HCT116 (cell line): ENCODE results near the gene NUMA1.

Experiments used
- CBX3 ChIP-seq: IDR thresholded peaks from 2 replicates; pipeline ENCODE4 v1.6.1; 2012; ENCODE audit warnings: low read depth
- CEBPB ChIP-seq: IDR thresholded peaks from 2 replicates; pipeline ENCODE4 v1.6.1; 2012; ENCODE audit warnings: low read depth
- CTCF ChIP-seq, 3 experiments: fragments of 200-600 bp in 1 of 3; sonication (generic) in 1 of 3; IDR thresholded peaks in 2 of 3; conservative IDR thresholded peaks in 1 of 3; 2 replicates each; pipeline ENCODE4 v1.5.1; 2012 to 2017; ENCODE audit warnings: low read depth in 2 of 3, low read length in 2 of 3, antibody characterized with exemption in 1 of 3, borderline replicate concordance in 1 of 3, control low read depth in 1 of 3, mild to moderate bottlenecking in 1 of 3, mixed read lengths in 1 of 3, mixed run types in 1 of 3, moderate library complexity in 1 of 3; ENCODE audit not compliant: insufficient read depth in 1 of 3
- EZH2 ChIP-seq: fragments of 200-600 bp; sonication (generic); IDR thresholded peaks from 2 replicates; pipeline ENCODE4 v1.6.1; 2017; ENCODE audit warnings: antibody characterized with exemption, mixed run types
- POLR2A ChIP-seq: IDR thresholded peaks from 2 replicates; pipeline ENCODE4 v1.7.0; 2011; ENCODE audit warnings: borderline replicate concordance; ENCODE audit not compliant: insufficient read depth, insufficient read length; ENCODE audit errors: extremely low read depth

DNA sequence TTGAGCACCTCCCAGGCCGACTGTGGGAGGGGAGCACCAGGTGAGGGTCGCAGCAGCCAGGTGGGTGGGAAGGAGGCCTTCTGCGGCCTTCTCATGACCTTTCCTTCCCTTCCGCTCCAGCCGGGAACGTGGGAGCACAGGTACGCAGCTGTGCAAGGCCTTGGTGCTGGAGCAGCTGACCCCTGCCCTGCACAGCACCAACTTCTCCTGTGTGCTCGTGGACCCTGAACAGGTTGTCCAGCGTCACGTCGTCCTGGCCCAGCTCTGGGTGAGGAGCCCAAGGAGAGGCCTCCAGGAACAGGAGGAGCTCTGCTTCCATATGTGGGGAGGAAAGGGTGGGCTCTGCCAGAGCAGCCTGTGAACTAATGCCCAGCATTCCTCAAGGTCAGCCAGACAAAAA lies 79.1 kb downstream of the NUMA1 start:
- TF ChIP-seq CTCF (IDR thresholded peaks at IDR 0.05 in 2 of 3, conservative IDR thresholded peaks at IDR 0.05 in 1 of 3; ENCODE audit: borderline replicate concordance in 1 of 3, insufficient read depth in 1 of 3, low read depth in 2 of 3, low read length in 2 of 3) (no peak), CBX3 (no peak), CEBPB (no peak), EZH2 (no peak), POLR2A (no peak)
